Measurements from ENCODE around the gene WDFY2.

DNA sequence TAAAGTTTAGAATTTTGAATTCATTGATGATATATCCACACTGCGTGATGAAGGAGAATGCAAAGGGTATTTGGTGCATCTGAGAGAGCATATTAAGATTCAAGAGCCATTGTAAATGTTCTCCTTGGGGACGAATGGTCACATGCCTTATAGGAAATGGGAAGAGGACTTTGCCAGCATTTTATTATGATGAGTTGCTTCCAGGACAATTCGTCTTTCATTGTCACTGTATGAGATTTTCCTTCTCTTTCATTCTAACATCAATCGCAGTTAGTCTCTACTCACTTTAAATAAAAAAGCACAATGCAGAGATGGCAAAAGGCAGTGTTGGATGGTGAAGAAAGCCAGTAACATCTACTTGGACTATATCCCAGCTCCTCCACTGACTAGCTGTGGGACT is 21.4 kb downstream of the WDFY2 start:
- TF ChIP-seq EZH2 (IDR thresholded peaks at IDR 0.05; ENCODE audit: insufficient read depth, poor library complexity, severe bottlenecking) (no peak), EZH2phosphoT487 (IDR thresholded peaks at IDR 0.05; ENCODE audit: insufficient read depth, low read depth) (no peak)

Data from GM23248 (cell line).